GM12801 (cell line): Measurements from ENCODE around the gene ZBTB16.

Source experiments
- CTCF ChIP-seq: IDR thresholded peaks from one replicate; pipeline ENCODE4 v1.5.1; 2011; ENCODE audit warnings: control low read depth; ENCODE audit not compliant: insufficient read length; ENCODE audit errors: extremely low read depth

The ZBTB16 gene

GRCh38 chr11:114269498-114269897 is 210.0 kb downstream of the ZBTB16 start:
- TF ChIP-seq CTCF, result no peak

- no peak for TF ChIP-seq CTCF
Measured at GRCh38 chr11:114270531-114271270, 211.2 kb downstream of the ZBTB16 start.

- TF ChIP-seq CTCF, result no peak
Measured at GRCh38 chr11:114271316-114271715, 211.8 kb downstream of the ZBTB16 start.

GRCh38 chr11:114272311-114272710 is 212.8 kb downstream of the ZBTB16 start:
- TF ChIP-seq CTCF, result no peak

GRCh38 chr11:114273071-114273470 is 213.6 kb downstream of the ZBTB16 start:
- TF ChIP-seq CTCF, result no peak

- no peak for TF ChIP-seq CTCF
Measured at GRCh38 chr11:114273890-114274635, 214.6 kb downstream of the ZBTB16 start.

- no peak for TF ChIP-seq CTCF
Measured at GRCh38 chr11:114274637-114275036, 215.1 kb downstream of the ZBTB16 start.
